Measurements from ENCODE around the gene PPM1F. TPM values are rescaled to one million over a fixed set of nuclear protein-coding genes. Genes with fewer than 3 reads are reported as not detected.

The PPM1F gene
- polyA plus RNA-seq, 1 donor (not counting 4 experiments of a cell fraction or from before 2014, with no cell fraction given), result 18.2 TPM

GRCh38 chr22:21948824-21949568, 3.7 kb downstream of the PPM1F start:
- Histone ChIP-seq H3K27me3 (ENCODE audit: control insufficient read depth, extremely low read depth, insufficient read depth, low read length) (no peaks in the 10 kb centered on the region), H3K9me1 (ENCODE audit: control insufficient read depth, extremely low read depth, insufficient read depth, low read length) (no peaks in the 10 kb centered on the region), H3K4me2 (ENCODE audit: control insufficient read depth, extremely low read depth, insufficient read depth, low read depth, low read length) (no peak overlapping the region), H4K20me1 (ENCODE audit: control insufficient read depth, extremely low read depth, insufficient read depth, low read length) (no peaks in the 10 kb centered on the region), H3K4me1 (ENCODE audit: control insufficient read depth, extremely low read depth, insufficient read depth, low read length) (peaks cover 20% of the 10 kb centered on the region), H3K9ac (ENCODE audit: control insufficient read depth, extremely low read depth, insufficient read depth, low read length) (no peak overlapping the region), H3K27ac (ENCODE audit: control insufficient read depth, insufficient read depth, low read length) (no peak overlapping the region), H3K36me3 (ENCODE audit: control insufficient read depth in 2 of 2, extremely low read depth in 1 of 2, insufficient read depth in 2 of 2, low read length in 2 of 2) (peaks cover 8 to 29% of the 10 kb centered on the region in 2 experiments), H3K4me3 (ENCODE audit: control insufficient read depth in 2 of 3, extremely low read depth in 1 of 3, insufficient read depth in 2 of 3, low read depth in 1 of 3, low read length in 3 of 3) (no peak overlapping the region), H3K9me3 (ENCODE audit: control insufficient read depth, low read depth, low read length) (no peaks in the 10 kb centered on the region), H3K79me2 (ENCODE audit: control insufficient read depth, insufficient read depth, low read length) (peaks cover 40% of the 10 kb centered on the region), H2AFZ (ENCODE audit: control insufficient read depth, low read length) (no peak overlapping the region)
- FAIRE-seq (no peak), DNase-seq (ENCODE audit: low read depth, low spot score) (no peak)
- TF ChIP-seq EZH2 (IDR thresholded peaks at IDR 0.05; ENCODE audit: low read length) (no peak), CTCF (optimal IDR thresholded peaks at IDR 0.05 in 1 of 3, IDR thresholded peaks at IDR 0.05 in 1 of 3, conservative IDR thresholded peaks at IDR 0.05 in 1 of 3; ENCODE audit: extremely low read depth in 1 of 3, insufficient read depth in 2 of 3, low read length in 3 of 3) (no peak)
- dilution Hi-C loops (cut with MboI; ENCODE audit: extremely low pct_ligation_motif_present, low sequenced_read_pairs), result no loop called here

- Histone ChIP-seq H3K4me3 (ENCODE audit: control insufficient read depth in 2 of 3, extremely low read depth in 1 of 3, insufficient read depth in 2 of 3, low read depth in 1 of 3, low read length in 3 of 3) (no peak overlapping the region), H3K9me1 (ENCODE audit: control insufficient read depth, extremely low read depth, insufficient read depth, low read length) (no peaks in the 10 kb centered on the region), H3K4me2 (ENCODE audit: control insufficient read depth, extremely low read depth, insufficient read depth, low read depth, low read length) (no peak overlapping the region), H3K9ac (ENCODE audit: control insufficient read depth, extremely low read depth, insufficient read depth, low read length) (no peak overlapping the region), H3K27me3 (ENCODE audit: control insufficient read depth, extremely low read depth, insufficient read depth, low read length) (no peaks in the 10 kb centered on the region), H3K36me3 (ENCODE audit: control insufficient read depth in 2 of 2, extremely low read depth in 1 of 2, insufficient read depth in 2 of 2, low read length in 2 of 2) (peaks cover 8 to 29% of the 10 kb centered on the region in 2 experiments), H3K27ac (ENCODE audit: control insufficient read depth, insufficient read depth, low read length) (no peak overlapping the region), H3K9me3 (ENCODE audit: control insufficient read depth, low read depth, low read length) (no peaks in the 10 kb centered on the region), H3K79me2 (ENCODE audit: control insufficient read depth, insufficient read depth, low read length) (peaks cover 40% of the 10 kb centered on the region), H3K4me1 (ENCODE audit: control insufficient read depth, extremely low read depth, insufficient read depth, low read length) (peaks cover 20% of the 10 kb centered on the region), H4K20me1 (ENCODE audit: control insufficient read depth, extremely low read depth, insufficient read depth, low read length) (no peaks in the 10 kb centered on the region), H2AFZ (ENCODE audit: control insufficient read depth, low read length) (no peak overlapping the region)
- no peak for TF ChIP-seq EZH2 (IDR thresholded peaks at IDR 0.05; ENCODE audit: low read length)
- TF ChIP-seq CTCF (optimal IDR thresholded peaks at IDR 0.05 in 1 of 3, IDR thresholded peaks at IDR 0.05 in 1 of 3, conservative IDR thresholded peaks at IDR 0.05 in 1 of 3; ENCODE audit: extremely low read depth in 1 of 3, insufficient read depth in 2 of 3, low read length in 3 of 3), result no peak
- no peak for FAIRE-seq
- dilution Hi-C loops (cut with MboI; ENCODE audit: extremely low pct_ligation_motif_present, low sequenced_read_pairs), result no loop called here
- no peak for DNase-seq (ENCODE audit: low read depth, low spot score)
Measured at GRCh38 chr22:21948390-21948789, 4.3 kb downstream of the PPM1F start.

Data from keratinocyte (primary cell).